ENCODE data around the gene IL17RA.

IL17RA gene

DNA sequence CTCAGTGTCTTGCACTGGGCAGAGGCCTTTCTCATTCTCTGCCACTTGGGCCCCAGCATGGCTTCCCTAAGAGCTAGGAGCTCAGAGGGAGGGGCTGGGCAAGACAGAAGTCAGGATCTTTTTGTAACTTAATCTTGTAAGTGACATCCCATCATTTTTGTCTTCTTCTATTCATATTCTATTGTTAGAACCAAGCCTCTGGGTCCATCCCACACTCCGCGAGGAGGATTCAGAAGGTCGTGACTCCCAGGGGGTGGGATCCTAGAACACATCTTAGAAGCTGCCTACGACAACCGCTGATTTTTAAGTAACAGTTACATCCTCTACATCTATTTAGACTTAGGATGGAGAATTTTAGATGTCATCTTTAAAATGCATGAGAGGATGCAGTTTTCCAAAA is 1.5 kb upstream of the IL17RA start:
- DNase-seq (ENCODE audit: low read depth in 2 of 2): no peak

DNA sequence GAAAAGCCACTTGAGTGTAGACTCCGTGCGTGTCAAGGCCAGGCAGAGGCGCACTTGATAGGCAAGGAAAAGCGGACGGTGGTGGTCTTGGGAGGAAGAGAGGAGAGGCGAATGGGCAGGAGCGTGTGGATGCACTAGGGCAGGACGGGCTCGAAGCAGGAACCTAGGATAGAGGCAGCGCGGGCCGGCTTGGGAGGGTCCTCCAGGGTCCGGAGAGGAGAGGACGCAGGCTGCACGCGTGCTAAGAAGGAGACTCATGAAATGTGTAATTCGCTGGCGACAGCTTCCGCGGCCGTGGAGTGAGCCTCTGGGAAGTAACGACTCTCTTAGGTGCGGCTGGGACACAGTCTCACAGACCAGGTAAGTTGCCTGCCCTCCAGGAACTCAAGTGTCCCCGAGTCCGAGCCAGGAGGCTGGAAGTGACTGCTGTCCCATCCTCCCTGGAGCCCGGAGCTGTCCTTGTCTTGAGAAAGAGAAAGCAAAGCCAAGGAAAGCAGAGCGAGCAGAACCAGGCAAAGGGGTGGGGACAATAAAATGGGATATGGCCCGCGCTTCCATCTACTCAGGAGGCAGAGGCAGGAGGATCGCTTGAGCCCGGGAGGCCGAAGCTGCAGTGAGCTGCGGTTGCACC is 874 bp upstream of the IL17RA start:
- no peak for DNase-seq (ENCODE audit: low read depth in 2 of 2)

DNA sequence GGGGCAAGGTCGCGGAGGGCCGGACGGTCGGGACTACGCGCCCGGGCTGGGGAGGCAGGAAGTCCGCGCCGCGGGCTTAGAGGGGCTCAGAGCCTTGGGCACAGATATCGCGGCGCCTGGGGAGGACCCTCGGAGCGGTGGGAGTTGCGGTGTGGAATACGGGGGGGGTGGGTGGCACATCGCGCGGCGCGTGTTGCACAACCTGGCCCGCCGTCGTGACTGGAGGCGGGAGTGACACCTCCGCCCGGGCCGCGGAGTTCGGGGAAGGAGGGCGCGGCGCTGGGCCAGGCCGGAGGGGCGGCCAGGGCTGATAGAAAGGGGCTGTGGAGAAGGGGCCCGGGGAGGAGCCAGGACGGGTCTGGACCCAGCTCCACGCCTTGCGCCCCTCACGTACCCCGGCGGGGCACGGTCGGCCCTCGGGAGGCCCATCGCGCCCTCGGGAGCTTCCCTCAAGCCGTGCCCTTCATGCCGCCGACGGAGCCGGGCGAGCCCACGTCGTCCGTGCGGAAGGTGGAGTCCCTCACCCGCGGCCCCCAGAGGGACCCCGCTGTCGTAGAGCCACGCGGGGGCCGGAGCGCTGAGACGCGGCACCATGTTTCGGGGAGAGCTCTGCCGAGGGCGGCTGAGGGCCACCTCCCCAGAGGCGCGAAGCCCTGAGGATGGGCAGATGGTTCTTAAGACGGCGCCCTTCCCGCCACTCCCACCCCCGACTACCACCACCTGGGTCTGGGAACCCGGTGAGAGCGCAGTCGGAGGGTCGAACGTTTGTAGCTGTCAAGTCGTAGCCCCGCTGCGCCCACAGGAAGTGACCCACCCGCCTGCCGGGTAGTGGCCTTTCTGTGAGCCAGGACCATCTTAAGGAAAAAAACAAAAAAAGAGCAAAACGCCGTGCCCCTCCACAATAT is 729 bp downstream of the IL17RA start:
- DNase-seq (ENCODE audit: low read depth in 2 of 2): no peak

DNA sequence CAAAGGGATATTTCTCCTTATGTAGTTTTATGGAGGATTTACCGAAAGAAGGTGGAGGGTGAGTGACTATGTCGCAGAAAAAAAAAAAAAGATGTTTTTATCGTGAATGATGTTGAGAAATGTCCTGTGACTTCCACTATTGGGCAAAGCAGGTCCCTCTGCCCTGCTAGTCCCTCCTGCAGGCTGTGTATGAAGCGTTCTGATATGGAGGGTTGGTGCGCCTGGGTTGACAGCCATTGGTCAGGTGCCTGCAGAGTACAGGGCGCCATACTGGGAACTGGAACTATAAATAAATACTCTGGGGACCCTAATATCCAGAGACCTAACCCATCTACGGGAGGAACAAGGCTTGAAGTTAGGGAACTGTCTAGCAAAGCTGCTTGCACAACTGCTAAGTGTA is 1.5 kb downstream of the IL17RA start:
- DNase-seq (ENCODE audit: low read depth in 2 of 2): no peak

DNA sequence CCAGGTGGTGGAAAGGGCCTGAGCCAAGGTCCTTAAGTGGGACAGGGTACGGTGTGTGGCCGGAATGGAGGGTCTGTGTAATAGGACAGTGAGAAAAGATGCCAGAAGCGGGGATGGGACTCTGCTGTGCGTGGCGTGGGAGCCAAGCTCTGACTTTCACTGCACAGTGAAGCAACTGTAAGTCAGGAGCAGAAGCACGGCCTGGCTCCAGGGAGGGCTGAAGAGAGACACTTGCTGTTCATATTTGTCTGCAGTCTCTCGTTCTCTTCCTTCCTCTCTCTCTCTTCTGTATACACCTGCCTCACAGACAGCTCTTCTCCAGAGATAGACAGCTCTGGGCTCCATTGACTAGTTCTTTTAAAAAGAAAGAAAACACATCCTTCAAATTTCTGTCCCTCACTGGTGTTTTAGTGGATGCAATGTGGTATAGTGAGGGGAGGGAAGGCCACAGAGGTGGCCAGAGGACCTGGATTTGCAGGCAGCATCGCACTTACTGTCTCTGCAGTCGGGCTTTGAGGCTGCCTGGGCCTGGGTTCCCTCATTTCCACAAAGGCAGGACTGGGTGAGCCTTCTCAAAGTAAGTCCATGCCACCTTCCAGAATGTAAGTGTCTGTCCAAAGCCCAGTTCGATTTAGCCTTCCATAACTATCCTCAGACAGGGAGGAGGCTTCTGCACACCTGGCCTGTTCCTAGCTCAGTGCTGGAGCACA is 2.1 kb downstream of the IL17RA start:
- no peak for DNase-seq (ENCODE audit: low read depth in 2 of 2)

DNA sequence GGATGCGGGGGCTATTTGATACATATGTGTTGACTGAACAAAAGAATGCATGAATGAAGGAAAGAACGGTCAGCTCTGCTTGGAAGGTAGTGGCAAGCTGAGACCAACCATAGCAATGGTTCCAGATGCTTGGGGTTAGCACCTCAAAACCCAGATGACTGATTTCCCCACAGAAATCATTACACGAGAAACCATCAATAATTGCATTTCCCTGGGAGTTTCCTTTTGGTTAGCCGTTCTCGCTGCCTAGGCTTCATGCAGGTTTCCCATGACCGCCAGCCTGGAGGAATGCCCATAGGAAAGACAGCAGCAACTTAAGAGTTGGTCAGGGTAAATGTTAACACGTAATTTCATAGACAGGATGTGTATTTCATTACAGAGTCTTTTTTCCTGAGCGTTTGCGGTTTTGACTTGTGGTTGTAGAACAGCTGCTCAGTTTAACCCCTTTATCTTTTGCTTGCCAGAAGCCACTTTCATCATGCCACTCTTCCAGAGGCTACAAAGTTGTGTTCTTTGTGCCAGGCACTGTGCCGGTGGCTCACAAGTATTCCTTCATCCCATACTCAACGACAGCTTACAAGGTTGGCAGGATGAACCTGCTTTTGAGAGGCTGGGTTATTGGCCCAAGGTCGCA is 2.8 kb downstream of the IL17RA start:
- DNase-seq (ENCODE audit: low read depth in 2 of 2): no peak

DNA sequence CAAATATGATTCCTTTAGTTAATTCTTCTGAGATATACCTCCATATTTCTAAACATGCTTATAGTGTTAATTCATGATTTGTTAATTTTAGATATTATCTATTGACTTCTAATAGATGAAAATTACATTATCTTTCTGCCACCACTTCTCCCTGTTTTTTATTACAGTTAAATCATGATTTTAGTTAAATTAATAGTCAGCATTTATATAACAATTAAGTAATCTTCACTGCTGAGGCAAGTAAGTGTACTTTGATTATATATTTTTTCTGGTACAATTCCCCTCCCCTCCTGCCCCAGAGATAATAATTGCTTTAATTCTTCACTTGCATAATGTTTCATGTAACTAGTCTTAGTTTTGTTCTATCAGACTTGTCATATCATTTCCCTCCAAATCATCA is 5.8 kb downstream of the IL17RA start:
- DNase-seq (ENCODE audit: low read depth in 2 of 2): no peak

DNA sequence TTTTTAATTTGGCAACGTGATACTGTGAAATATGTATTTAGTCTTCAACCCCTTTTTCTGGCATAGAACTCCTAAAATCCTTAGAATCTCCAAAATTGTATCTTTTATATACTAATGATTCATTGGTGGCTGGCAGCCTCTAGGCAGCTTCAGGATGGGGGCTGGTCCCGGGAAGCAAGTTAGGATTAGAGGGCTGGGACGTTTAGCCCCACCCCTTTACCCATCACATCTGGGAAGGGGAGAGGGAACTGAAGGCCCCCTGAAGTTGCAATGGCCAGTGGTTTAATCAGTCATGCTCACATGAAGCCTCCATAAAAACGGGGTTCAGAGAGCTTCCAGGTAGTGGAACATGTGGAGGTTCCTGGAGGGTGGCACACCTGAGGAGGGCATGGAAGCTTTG is 7.1 kb downstream of the IL17RA start:
- DNase-seq (ENCODE audit: low read depth in 2 of 2): no peak

DNA sequence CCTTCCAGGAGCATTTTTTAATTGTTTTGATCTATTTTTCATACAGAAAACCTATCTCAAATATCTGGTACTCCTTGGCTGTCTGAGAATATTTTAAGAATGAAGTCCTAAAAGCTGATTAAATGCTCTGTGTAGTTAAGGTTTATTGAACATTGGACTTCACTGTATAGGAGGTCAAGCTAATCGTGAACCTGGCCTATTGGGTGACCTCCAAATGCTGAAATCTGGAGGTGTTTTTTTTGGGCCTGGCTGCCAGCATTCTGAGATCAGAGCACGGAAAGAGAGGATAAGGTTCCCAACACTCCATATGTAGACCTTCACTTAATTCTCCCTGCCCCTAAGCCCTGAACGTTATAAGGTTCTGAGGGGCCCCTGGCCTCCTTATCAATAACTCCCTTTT is 8.3 kb downstream of the IL17RA start:
- no peak for DNase-seq (ENCODE audit: low read depth in 2 of 2)

DNA sequence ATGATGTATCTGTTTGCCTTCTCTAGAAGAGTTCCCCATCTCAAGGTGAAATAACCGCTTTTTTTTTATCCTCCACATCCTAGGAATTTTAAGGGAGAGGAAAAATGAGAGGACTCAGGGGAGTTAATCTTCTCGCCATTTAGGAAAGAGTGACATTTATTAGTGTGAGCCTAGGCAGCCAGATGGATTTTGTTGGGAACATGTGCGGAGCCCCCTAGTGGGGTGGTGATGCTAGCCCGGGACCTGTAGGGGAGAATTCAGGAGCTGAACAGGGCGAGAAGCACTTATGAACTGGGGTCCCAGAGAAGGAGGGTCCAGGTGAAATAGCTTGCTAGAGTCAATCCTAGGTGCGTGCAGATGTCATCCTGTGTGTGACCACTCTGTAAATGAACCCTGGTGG is 10.7 kb downstream of the IL17RA start:
- no peak for DNase-seq (ENCODE audit: low read depth in 2 of 2)

DNA sequence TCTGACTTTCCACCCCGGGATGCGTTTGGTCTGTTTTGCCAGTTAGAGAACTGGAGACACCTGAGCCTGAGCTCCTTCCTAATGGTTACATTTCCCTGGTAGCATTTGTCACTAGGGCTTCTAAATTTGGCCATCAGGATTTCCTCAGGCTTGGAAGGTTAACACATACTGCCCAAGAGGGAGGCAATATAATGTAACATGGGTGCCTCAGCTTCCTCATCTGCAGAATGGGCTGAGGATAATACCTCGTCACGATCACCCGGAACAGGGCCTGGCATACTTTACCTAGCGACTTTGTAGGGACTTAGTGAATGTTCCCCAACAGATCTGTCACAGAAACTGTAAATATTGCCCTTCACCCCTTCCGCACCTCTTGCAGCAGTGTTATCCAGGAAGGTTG is 11.3 kb downstream of the IL17RA start:
- no peak for DNase-seq (ENCODE audit: low read depth in 2 of 2)

DNA sequence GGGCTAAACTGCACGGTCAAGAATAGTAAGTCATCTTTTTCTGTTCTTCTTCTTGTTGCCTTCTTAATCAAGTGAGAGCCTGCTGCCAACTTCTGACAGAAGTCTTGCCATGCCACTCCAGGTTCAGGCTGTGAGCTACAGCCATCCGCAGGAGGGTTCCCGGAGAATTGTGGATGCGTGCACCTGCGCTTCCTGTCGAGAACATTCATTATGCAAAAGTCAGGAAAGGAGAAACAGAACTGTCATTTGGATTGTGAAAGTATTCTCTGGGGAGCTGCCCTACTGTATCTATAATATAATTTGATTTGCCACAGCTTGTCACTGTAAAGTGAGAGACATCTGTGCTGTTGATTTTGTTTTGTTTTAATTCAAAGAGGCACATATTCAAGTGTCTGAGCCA is 12.3 kb downstream of the IL17RA start:
- DNase-seq (ENCODE audit: low read depth in 2 of 2): no peak

DNA sequence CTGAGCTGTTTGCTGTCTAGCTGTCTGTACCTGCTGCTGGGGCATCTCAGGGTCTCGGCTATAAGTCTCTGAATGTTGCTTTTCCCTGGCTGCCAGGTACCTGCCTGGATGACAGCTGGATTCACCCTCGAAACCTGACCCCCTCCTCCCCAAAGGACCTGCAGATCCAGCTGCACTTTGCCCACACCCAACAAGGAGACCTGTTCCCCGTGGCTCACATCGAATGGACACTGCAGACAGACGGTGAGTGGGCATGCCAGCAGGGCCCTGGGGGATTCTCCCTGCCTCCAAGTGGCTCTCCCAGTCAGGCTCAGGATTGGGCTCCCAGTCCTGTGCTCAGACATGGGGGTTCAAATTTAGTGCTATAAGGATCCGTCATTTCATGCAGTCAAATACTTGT is 12.9 kb downstream of the IL17RA start:
- DNase-seq (ENCODE audit: low read depth in 2 of 2): no peak

DNA sequence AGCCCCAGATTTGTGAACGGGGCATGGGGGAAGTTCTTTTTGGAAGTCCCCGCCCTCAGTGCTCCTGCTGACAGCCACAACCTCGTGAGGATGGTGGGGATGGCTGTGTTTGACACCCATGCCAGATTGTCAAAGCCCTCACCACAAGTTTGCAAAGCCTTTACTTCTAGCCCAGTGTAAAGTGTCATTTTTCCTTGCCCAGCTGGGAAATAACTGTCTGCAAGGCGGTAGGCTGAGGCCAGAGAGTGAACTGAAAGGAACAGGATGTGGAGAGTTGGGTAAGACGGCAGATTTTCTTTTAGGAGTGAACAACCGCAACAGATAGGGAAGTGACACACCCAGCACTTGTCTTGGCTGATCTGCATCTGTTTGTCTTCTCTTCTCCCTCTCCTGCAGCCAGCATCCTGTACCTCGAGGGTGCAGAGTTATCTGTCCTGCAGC is 13.6 kb downstream of the IL17RA start:
- DNase-seq (ENCODE audit: low read depth in 2 of 2): no peak

DNA sequence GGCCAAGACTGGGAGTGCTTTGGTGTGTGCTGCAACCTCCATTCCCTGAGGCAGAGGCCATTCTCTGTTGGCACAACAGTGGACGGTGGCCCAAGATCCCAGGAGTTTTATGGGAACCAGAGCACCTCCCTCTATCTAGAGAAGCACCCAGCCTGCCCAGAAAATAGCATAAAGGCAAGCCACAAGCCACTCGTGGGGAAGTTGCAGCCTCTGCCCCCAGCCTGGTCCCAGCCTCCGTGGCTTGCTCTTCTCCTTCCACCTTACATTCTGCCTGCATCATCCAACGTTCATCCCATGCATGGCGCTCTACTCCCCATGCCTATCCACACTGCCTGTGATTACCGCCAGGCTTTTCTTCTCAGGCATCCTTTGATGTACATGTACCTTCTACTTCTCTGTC is 15.8 kb downstream of the IL17RA start:
- DNase-seq (ENCODE audit: low read depth in 2 of 2): no peak

DNA sequence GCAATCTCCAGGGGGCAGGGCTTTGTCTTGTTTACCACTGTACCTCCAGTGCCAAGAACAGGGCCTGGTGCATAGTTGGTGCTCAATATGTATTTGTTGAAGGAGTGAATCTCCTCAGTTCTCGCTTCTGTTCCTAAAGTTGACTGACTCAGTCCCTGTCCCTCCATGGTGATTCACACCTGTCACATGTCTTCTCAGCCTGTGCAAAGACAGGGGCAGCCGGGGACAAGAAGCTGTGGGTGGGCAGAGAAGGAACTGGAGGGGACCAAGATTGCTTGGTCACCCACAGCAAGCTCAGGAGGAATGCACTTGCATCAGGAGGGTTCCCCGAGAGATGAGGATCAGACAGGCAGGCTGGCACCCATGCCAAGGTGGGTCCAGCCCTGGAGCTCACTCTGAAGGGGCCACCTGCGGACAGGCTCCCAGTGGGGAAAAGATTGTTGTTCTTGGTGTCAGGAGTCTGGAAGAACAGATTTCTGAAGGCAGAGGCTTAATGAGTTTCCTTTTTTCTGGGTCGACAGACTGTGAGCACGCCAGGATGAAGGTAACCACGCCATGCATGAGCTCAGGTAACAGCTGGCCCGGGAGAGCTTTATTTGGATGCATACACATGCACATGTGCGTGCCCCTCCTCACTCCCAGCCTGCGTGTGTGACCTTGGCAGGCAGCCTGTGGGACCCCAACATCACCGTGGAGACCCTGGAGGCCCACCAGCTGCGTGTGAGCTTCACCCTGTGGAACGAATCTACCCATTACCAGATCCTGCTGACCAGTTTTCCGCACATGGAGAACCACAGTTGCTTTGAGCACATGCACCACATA is 16.9 kb downstream of the IL17RA start:
- no peak for DNase-seq (ENCODE audit: low read depth in 2 of 2)

DNA sequence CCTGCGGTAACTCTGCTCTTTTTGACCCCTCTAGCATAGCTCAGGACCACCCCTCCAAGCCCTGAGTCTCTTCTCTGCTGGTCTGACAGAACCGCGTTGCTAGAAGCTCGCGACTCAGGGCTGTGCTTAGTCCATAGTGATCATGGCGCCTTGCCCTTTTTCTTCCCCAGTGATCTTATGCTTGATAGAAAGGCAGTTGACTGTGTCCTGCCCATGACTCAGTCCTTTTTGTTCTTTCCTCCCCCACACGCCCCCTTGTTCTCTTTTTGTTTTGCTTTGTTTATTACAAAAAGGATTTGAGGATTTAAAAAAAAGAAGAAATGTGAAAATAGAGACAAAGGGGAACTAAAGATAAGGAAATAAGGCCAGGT is 17.5 kb downstream of the IL17RA start:
- DNase-seq (ENCODE audit: low read depth in 2 of 2): no peak

DNA sequence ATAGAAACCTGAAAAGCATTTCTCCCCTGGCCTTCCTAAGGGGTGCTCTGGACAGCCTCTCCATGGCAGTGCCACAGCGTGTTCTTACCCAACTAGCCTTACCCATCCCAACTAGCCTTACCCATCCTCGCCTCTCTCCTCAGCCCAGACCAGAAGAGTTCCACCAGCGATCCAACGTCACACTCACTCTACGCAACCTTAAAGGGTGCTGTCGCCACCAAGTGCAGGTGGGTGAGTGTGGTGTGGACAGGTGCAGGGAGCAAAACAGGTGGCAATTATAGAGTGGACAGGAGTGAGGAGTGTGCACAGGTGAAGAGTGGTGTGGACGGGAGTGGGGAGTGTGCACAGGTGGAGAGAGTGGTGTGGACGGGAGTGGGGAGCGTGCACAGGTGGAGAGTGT is 18.6 kb downstream of the IL17RA start:
- no peak for DNase-seq (ENCODE audit: low read depth in 2 of 2)

DNA sequence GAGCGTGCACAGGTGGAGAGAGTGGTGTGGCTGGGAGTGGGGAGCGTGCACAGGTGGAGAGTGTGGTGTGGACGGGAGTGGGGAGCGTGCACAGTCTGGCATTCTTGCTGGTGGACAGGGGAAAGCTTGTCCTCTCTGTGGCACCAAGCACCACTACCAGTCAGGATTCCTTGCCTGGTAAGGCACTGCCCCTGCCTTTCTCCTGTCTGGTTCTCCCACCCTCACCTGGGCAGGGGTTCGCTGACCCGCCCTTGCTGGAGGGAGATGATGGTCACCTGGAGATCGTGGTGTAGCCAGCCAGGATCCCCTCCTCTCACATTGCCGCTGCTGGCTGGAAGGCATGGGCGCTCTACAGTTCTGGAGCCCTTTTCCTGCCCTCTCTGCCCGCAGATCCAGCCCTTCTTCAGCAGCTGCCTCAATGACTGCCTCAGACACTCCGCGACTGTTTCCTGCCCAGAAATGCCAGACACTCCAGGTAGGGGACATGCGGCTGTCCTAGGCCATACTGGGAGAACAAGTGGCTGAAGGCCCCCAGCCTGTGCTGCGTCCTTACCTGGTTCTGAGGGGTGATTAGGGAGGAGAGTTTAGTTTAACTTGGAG is 19.6 kb downstream of the IL17RA start:
- no peak for DNase-seq (ENCODE audit: low read depth in 2 of 2)

DNA sequence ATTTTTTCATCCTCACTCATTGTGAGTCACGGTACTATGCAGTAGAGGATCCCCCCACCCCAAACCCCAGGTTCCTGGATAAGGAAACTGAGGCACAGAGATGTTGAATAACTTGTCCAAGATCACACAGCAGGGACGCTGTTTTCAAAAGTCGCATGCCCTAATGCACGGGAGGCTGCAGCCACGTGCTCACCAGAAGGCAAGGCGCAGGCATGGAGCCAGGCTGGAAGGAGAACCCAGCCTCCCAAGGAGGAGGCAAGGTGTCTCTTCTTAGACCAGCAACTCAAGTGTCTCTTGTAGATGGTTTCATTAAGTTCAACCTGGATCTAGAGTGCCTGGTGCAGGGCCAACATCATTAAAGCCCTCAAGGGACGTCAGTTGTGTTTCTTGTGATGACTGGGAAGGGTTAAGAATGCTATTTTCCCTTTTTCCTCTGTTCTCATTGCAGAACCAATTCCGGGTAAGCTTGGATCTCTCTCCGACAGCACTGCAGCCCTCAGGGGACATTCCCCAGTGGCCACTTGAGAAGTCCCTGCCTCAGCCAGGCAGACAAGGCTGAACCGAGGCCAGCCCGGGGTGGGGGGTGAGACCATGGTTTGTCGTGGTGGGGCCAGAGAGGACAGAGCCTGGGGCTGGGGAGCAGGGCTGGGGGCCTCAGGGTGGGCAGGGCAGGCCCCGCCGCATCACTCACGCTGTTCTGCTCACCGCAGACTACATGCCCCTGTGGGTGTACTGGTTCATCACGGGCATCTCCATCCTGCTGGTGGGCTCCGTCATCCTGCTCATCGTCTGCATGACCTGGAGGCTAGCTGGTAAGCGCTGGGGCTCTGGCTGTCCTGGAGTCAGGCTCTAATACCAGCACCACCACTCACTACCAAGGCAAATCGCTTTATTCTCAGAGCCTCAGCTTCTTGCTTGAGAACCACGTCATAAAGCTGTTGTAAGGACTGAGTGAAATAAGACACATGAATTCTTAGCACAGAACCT is 20.6 kb downstream of the IL17RA start:
- no peak for DNase-seq (ENCODE audit: low read depth in 2 of 2)

All from stimulated activated CD8-positive, alpha-beta memory T cell treated with anti-CD3 and anti-CD28 coated beads, Interleukin-2, amount 100 ng/mL, for 1 hour (primary cell).